ENCODE data around the gene TRPM4.

Gene TRPM4

GRCh38 chr19:49157445-49158224 lies at the start of gene TRPM4:
TSS of gene TRPM4 (plus strand) at chr19:49157792. CDS start at chr19:49157867, 75 bp downstream.
- H3K27ac ChIP-seq, result peak within 1 kb of the TSS; percentile 98
- no peak for TF ChIP-seq CTCF (conservative IDR thresholded peaks at IDR 0.05)
- TF ChIP-seq ZFX (IDR thresholded peaks at IDR 0.05), result peak; percentile 41; the same call in 1 of the 2 replicates

GRCh38 chr19:49109051-49109450 lies 48.5 kb upstream of the TRPM4 start:
- no peak overlapping the region for H3K27ac ChIP-seq
- TF ChIP-seq CTCF (conservative IDR thresholded peaks at IDR 0.05) (no peak), ZFX (IDR thresholded peaks at IDR 0.05) (no peak)

- TF ChIP-seq ZFX (IDR thresholded peaks at IDR 0.05) (no peak), CTCF (conservative IDR thresholded peaks at IDR 0.05) (no peak)
- H3K27ac ChIP-seq, result no peak overlapping the region
Measured at GRCh38 chr19:49109569-49110233, 47.9 kb upstream of the TRPM4 start.

GRCh38 chr19:49110567-49110966 lies 47.0 kb upstream of the TRPM4 start:
- TF ChIP-seq ZFX (IDR thresholded peaks at IDR 0.05), result no peak
- no peak for TF ChIP-seq CTCF (conservative IDR thresholded peaks at IDR 0.05)
- H3K27ac ChIP-seq, result no peak overlapping the region

- H3K27ac ChIP-seq, result no peak overlapping the region
- TF ChIP-seq ZFX (IDR thresholded peaks at IDR 0.05) (no peak), CTCF (conservative IDR thresholded peaks at IDR 0.05) (no peak)
Measured at GRCh38 chr19:49111218-49111998, 46.2 kb upstream of the TRPM4 start.

GRCh38 chr19:49113762-49114629 lies 43.6 kb upstream of the TRPM4 start, which contains the start of gene LIN7B:
TSS of gene LIN7B (plus strand) at chr19:49114370. CDS start at chr19:49114405, 35 bp downstream.
- TF ChIP-seq ZFX (IDR thresholded peaks at IDR 0.05) (no peak), CTCF (conservative IDR thresholded peaks at IDR 0.05) (peak; percentile 59)
- H3K27ac ChIP-seq, result peak within 1 kb of the TSS; percentile 71

Measured in C4-2B (cell line).